ENCODE results near the gene SF3B5. TPM values are rescaled to one million over a fixed set of nuclear protein-coding genes. Genes with fewer than 3 reads are reported as not detected.
"Not testable (repeated sequence)": the region's sequence is repeated elsewhere in the genome, so short reads cannot be mapped to it uniquely, and the experiment has no call there.

The SF3B5 gene
- total and polyA plus RNA-seq, 2 experiments from 2014 or later, result 151 to 183 TPM

DNA sequence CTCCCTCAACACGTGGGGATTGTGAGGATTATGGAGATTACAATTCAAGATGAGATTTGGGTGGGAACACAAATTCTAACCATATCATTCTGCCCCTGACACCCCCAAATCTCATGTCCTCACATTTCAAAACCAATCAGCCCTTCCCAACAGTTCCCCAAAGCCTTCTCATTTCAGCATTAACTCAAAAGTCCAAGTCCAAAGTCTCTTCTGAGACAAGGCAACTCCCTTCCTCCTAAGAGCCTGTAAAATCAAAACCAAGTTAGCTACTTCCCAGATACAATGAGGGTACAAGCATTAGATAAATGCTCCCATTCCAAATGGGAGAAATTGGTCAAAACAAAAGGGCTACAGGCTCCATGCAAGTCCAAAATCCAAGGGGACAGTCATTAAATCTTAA is 47.7 kb downstream of the SF3B5 start:
- H3K9me2 ChIP-seq (ENCODE audit: insufficient read depth), result no peaks in the 10 kb centered on the region
- H3K4me2 ChIP-seq, result no peak overlapping the region
- H3K27me3 Mint-ChIP-seq (ENCODE audit: insufficient read depth, low read depth, poor library complexity), result no peaks in the 10 kb centered on the region
- H3K36me3 ChIP-seq (ENCODE audit: insufficient read depth), result 0 out of 2 replicates have a peak, but pooled peaks cover 5% of the 10 kb centered on the region
- H4K20me1 ChIP-seq (replicated peaks; ENCODE audit: insufficient read depth), result no peaks in the 10 kb centered on the region
- peaks cover 4% of the 10 kb centered on the region; the same call in 2 of the 3 replicates for H3K36me3 Mint-ChIP-seq (ENCODE audit: low read depth)
- H3K4me1 ChIP-seq (ENCODE audit: insufficient read depth), result no peaks in the 10 kb centered on the region
- H3F3A ChIP-seq (replicated peaks; ENCODE audit: low read depth), result no peaks in the 10 kb centered on the region
- no peak overlapping the region for H3K4me3 ChIP-seq
- no peaks in the 10 kb centered on the region for H3K27me3 ChIP-seq (ENCODE audit: insufficient read depth)
- TF ChIP-seq POLR2AphosphoS5 (IDR thresholded peaks at IDR 0.05; ENCODE audit: low read depth) (no peak), JUNB (IDR thresholded peaks at IDR 0.05; ENCODE audit: unreplicated experiment) (no peak), STAT1 (IDR thresholded peaks at IDR 0.05; ENCODE audit: unreplicated experiment) (no peak), EZH2phosphoT487 (IDR thresholded peaks at IDR 0.05; ENCODE audit: unreplicated experiment) (no peak), EZH2 (IDR thresholded peaks at IDR 0.05; ENCODE audit: low read depth, unreplicated experiment) (no peak)
- TF ChIP-seq, protein P1, sequence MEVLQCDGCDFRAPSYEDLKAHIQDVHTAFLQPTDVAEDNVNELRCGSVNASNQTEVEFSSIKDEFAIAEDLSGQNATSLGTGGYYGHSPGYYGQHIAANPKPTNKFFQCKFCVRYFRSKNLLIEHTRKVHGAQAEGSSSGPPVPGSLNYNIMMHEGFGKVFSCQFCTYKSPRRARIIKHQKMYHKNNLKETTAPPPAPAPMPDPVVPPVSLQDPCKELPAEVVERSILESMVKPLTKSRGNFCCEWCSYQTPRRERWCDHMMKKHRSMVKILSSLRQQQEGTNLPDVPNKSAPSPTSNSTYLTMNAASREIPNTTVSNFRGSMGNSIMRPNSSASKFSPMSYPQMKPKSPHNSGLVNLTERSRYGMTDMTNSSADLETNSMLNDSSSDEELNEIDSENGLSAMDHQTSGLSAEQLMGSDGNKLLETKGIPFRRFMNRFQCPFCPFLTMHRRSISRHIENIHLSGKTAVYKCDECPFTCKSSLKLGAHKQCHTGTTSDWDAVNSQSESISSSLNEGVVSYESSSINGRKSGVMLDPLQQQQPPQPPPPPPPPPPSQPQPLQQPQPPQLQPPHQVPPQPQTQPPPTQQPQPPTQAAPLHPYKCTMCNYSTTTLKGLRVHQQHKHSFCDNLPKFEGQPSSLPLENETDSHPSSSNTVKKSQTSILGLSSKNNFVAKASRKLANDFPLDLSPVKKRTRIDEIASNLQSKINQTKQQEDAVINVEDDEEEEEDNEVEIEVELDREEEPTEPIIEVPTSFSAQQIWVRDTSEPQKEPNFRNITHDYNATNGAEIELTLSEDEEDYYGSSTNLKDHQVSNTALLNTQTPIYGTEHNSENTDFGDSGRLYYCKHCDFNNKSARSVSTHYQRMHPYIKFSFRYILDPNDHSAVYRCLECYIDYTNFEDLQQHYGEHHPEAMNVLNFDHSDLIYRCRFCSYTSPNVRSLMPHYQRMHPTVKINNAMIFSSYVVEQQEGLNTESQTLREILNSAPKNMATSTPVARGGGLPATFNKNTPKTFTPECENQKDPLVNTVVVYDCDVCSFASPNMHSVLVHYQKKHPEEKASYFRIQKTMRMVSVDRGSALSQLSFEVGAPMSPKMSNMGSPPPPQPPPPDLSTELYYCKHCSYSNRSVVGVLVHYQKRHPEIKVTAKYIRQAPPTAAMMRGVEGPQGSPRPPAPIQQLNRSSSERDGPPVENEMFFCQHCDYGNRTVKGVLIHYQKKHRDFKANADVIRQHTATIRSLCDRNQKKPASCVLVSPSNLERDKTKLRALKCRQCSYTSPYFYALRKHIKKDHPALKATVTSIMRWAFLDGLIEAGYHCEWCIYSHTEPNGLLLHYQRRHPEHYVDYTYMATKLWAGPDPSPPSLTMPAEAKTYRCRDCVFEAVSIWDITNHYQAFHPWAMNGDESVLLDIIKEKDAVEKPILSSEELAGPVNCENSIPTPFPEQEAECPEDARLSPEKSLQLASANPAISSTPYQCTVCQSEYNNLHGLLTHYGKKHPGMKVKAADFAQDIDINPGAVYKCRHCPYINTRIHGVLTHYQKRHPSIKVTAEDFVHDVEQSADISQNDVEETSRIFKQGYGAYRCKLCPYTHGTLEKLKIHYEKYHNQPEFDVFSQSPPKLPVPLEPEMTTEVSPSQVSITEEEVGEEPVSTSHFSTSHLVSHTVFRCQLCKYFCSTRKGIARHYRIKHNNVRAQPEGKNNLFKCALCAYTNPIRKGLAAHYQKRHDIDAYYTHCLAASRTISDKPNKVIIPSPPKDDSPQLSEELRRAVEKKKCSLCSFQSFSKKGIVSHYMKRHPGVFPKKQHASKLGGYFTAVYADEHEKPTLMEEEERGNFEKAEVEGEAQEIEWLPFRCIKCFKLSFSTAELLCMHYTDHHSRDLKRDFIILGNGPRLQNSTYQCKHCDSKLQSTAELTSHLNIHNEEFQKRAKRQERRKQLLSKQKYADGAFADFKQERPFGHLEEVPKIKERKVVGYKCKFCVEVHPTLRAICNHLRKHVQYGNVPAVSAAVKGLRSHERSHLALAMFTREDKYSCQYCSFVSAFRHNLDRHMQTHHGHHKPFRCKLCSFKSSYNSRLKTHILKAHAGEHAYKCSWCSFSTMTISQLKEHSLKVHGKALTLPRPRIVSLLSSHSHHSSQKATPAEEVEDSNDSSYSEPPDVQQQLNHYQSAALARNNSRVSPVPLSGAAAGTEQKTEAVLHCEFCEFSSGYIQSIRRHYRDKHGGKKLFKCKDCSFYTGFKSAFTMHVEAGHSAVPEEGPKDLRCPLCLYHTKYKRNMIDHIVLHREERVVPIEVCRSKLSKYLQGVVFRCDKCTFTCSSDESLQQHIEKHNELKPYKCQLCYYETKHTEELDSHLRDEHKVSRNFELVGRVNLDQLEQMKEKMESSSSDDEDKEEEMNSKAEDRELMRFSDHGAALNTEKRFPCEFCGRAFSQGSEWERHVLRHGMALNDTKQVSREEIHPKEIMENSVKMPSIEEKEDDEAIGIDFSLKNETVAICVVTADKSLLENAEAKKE (CRISPR knock-in tag; IDR thresholded peaks at IDR 0.05), result no peak
- TF ChIP-seq, protein P2, sequence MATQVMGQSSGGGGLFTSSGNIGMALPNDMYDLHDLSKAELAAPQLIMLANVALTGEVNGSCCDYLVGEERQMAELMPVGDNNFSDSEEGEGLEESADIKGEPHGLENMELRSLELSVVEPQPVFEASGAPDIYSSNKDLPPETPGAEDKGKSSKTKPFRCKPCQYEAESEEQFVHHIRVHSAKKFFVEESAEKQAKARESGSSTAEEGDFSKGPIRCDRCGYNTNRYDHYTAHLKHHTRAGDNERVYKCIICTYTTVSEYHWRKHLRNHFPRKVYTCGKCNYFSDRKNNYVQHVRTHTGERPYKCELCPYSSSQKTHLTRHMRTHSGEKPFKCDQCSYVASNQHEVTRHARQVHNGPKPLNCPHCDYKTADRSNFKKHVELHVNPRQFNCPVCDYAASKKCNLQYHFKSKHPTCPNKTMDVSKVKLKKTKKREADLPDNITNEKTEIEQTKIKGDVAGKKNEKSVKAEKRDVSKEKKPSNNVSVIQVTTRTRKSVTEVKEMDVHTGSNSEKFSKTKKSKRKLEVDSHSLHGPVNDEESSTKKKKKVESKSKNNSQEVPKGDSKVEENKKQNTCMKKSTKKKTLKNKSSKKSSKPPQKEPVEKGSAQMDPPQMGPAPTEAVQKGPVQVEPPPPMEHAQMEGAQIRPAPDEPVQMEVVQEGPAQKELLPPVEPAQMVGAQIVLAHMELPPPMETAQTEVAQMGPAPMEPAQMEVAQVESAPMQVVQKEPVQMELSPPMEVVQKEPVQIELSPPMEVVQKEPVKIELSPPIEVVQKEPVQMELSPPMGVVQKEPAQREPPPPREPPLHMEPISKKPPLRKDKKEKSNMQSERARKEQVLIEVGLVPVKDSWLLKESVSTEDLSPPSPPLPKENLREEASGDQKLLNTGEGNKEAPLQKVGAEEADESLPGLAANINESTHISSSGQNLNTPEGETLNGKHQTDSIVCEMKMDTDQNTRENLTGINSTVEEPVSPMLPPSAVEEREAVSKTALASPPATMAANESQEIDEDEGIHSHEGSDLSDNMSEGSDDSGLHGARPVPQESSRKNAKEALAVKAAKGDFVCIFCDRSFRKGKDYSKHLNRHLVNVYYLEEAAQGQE (IDR thresholded peaks at IDR 0.05; ENCODE audit: unreplicated experiment), result no peak
- DNase-seq (ENCODE audit: low spot score) (no peak), ATAC-seq (no peak)
- H2AFZ ChIP-seq, result no peak overlapping the region
- no peak overlapping the region for H3K27ac Mint-ChIP-seq
- peaks cover 19% of the 10 kb centered on the region for H3K9me3 Mint-ChIP-seq
- H3K4me1 Mint-ChIP-seq, result no peaks in the 10 kb centered on the region
- no peak overlapping the region for H3K4me3 Mint-ChIP-seq
- H3K79me2 ChIP-seq (replicated peaks; ENCODE audit: insufficient read depth), result no peaks in the 10 kb centered on the region
- H3K27ac ChIP-seq (ENCODE audit: low read depth), result no peak overlapping the region

DNA sequence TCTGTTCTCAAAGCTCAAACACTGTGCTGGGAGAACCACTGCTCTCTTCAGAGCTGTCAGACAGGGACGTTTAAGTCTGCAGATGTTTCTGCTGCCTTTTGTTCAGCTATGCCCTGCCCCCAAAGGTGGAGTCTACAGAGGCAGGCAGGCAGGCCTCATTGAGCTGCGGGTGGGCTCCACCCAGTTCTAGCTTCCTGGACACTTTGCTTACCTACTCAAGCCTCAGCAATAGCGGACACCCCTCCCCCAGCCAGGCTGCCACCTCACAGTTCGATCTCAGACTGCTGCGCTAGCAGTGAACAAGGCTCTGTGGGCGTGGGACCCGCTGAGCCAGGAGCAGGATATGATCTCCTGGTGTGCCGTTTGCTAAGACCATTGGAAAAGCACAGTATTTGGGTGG is 48.7 kb downstream of the SF3B5 start:
- H3K36me3 Mint-ChIP-seq (ENCODE audit: low read depth), result not testable (repeated sequence)

DNA sequence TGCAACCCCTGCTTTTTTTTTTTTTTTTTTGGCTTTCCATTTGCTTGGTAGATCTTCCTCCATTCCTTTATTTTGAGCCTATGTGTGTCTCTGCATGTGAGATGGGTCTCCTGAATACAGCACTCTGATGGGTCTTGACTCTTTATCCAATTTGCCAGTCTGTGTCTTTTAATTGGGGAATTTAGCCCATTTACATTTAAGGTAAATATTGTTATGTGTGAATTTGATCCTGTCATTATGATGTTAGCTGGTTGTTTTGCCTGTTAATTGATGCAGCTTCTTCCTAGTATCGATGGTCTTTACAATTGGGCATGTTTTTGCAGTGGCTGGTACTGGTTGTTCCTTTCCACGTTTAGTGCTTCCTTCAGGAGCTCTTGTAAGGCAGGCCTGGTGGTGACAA is 50.4 kb downstream of the SF3B5 start:
- not testable (repeated sequence) for H3K4me1 Mint-ChIP-seq; H3K27me3 ChIP-seq (ENCODE audit: insufficient read depth); H3K36me3 ChIP-seq (ENCODE audit: insufficient read depth); H3K27ac Mint-ChIP-seq; H3K4me3 ChIP-seq; ATAC-seq; H3K27ac ChIP-seq (ENCODE audit: low read depth); H3F3A ChIP-seq (replicated peaks; ENCODE audit: low read depth); H3K4me1 ChIP-seq (ENCODE audit: insufficient read depth); H3K4me3 Mint-ChIP-seq; DNase-seq (ENCODE audit: low spot score); H3K27me3 Mint-ChIP-seq (ENCODE audit: insufficient read depth, low read depth, poor library complexity); H2AFZ ChIP-seq; H4K20me1 ChIP-seq (replicated peaks; ENCODE audit: insufficient read depth); H3K4me2 ChIP-seq; H3K9me2 ChIP-seq (ENCODE audit: insufficient read depth); H3K36me3 Mint-ChIP-seq (ENCODE audit: low read depth); H3K79me2 ChIP-seq (replicated peaks; ENCODE audit: insufficient read depth)
- H3K9me3 Mint-ChIP-seq, result peaks cover 19% of the 10 kb centered on the region

More for the DNA sequence above, 48.7 kb downstream of the SF3B5 start:
- H3K4me2 ChIP-seq; ATAC-seq; H3K4me3 Mint-ChIP-seq; H3K4me1 ChIP-seq (ENCODE audit: insufficient read depth); DNase-seq (ENCODE audit: low spot score); H3K27ac Mint-ChIP-seq; H3K4me3 ChIP-seq; H3K36me3 ChIP-seq (ENCODE audit: insufficient read depth); H3K27me3 Mint-ChIP-seq (ENCODE audit: insufficient read depth, low read depth, poor library complexity); H2AFZ ChIP-seq; H3K27me3 ChIP-seq (ENCODE audit: insufficient read depth); H3F3A ChIP-seq (replicated peaks; ENCODE audit: low read depth); H4K20me1 ChIP-seq (replicated peaks; ENCODE audit: insufficient read depth); H3K4me1 Mint-ChIP-seq; H3K9me2 ChIP-seq (ENCODE audit: insufficient read depth); H3K79me2 ChIP-seq (replicated peaks; ENCODE audit: insufficient read depth); H3K27ac ChIP-seq (ENCODE audit: low read depth): not testable (repeated sequence)
- peaks cover 19% of the 10 kb centered on the region for H3K9me3 Mint-ChIP-seq

All from GM23338 (cell line).